GM19099 (cell line): ENCODE measurements around the gene N4BP2L2.

Experiments
- POLR2A ChIP-seq: IDR thresholded peaks from 3 replicates; pipeline ENCODE4 v1.6.1; 2011; ENCODE audit warnings: low read depth; ENCODE audit not compliant: insufficient read length; ENCODE audit errors: extremely low read depth

Gene N4BP2L2

GRCh38 chr13:32538621-32539246 lies at the start of gene N4BP2L2:
Gene N4BP2L2, minus strand, starts transcription at chr13:32538795. Its CDS starts 1,768 bp downstream, at chr13:32537027.
- TF ChIP-seq POLR2A: peak; percentile 76

GRCh38 chr13:32587811-32588170 lies 49.2 kb upstream of the N4BP2L2 start:
- TF ChIP-seq POLR2A: no peak

- no peak for TF ChIP-seq POLR2A
Observed at GRCh38 chr13:32587011-32587810, 48.6 kb upstream of the N4BP2L2 start.

GRCh38 chr13:32586080-32586900 lies 47.7 kb upstream of the N4BP2L2 start, which contains the start of gene PDS5B:
Gene PDS5B, plus strand, starts transcription at chr13:32586452. Its CDS starts 62,321 bp downstream, at chr13:32648773.
- peak; percentile 77 for TF ChIP-seq POLR2A

DNA sequence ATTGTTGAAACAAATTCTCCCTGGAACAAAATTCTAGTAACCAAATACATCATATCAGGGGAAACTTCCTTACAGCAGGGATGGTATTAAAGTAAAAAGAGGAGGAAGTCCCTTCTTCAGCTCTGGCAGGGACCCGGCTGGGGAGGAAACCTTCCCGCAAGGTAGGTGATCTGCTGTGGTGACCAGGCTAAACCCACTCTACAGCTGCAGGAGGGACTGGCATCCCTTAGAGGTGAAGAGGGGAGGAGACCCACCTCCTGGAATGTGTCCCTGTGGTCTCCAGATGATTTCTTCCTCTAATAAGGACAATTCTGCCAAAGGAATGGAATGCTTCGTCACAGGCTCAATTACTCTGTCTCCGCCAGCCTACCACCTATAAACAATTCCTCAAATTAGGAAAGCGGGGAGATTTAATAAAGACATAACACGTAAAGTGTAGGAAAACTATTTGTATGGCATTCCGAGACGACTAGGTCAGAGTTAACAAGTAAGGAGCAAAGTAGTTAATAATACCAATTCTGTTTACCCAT lies 47.0 kb upstream of the N4BP2L2 start:
- TF ChIP-seq POLR2A: no peak

- no peak for TF ChIP-seq POLR2A
Observed at GRCh38 chr13:32582991-32583390, 44.4 kb upstream of the N4BP2L2 start.

DNA sequence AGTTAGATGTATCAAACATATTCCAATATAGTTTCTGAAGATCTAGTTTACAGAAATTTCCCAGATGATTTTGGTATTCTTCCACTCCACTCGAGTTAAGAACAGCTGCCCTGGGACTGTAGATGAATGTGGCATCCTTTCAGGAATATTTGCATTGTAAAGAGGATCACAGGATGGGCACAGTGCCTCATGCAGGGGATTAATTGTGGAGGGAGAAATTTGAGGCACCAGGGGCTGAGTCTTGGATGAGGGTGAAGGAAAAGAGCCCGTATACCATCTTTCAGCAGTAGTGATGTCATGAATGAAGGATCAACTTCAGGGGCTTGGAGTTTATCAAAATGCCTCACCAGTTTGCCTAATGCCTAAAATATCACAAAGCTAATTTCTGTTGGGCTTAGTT lies 43.7 kb upstream of the N4BP2L2 start:
- TF ChIP-seq POLR2A: no peak

GRCh38 chr13:32581177-32581786 lies 42.7 kb upstream of the N4BP2L2 start:
- TF ChIP-seq POLR2A: no peak

- TF ChIP-seq POLR2A: no peak
Observed at GRCh38 chr13:32577032-32577431, 38.4 kb upstream of the N4BP2L2 start.

DNA sequence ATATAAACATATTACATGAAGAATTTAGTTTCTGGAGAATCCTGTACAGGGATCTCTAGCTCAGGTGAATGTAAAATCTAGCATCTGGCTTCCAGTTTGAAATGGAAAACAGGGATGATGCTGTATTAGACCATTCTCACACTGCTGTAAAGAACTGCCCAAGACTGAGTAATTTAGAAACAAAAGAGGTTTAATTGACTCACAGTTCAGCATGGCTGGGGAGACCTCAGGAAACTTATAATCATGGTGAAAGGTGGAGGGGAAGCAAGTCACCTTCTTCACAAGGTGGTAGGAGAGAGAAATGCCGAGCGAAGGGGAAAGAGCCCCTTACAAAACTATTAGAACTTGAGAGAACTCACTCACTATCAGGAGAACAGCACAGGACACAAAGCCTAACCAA lies 17.0 kb upstream of the N4BP2L2 start:
- TF ChIP-seq POLR2A: no peak

- no peak for TF ChIP-seq POLR2A
Observed at GRCh38 chr13:32553720-32554119, 15.1 kb upstream of the N4BP2L2 start.

- TF ChIP-seq POLR2A: no peak
Observed at GRCh38 chr13:32549788-32550187, 11.2 kb upstream of the N4BP2L2 start.

DNA sequence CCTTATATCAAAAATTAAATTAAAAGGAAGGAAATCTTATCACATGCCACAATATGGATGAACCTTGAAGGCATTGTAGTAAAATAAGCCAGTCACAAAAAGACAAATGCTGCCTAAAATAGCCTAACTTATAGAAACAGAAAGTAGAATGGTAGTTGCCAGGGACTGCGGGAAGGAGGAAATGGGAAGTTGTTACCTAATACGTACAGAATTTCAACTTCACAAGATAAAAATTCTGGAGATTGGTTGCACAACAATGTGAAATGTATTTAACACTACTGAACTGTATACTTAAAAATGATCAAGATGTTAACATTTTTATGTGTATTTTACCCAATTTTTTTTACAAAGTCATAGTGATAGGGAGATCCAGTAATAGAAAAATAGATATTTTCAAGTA lies 10.2 kb upstream of the N4BP2L2 start:
- TF ChIP-seq POLR2A: no peak

DNA sequence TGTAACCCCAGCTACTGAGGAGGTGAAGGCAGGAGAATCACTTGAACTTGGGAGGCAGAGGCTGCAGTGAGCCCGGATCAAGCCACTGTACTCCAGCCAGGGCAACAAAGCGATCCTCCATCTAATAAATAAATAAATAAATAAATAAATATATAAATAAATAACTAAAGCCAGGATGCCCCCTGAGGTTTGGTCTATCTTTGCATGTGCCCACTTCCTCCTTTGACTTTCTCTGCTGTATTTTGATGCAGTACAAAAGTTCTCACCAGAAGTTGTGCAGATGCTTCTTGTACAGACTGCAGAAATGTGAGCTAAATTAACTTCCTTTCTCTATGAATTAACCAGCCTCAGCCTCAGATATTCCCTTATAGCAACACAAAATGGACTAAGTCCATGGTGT lies 6.5 kb upstream of the N4BP2L2 start:
- TF ChIP-seq POLR2A: no peak

DNA sequence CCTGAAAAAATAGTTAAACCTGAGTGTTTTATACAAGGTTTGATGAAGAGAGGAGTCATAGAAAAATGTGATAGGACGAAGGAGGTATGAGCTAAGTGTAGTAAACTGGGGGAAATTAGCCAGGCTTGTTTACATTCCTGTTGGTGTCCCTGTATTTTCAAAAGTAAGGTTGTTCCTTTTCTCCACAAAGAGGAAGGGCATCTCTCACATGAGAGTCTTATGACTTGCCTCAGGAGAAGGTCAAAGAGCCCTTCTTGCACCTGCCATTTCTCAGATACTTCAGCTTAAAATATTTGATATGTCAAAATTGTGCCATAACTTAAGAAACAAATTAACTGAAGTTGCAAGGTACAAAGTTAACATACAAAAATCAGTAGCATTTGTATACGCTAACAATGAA lies 3.6 kb upstream of the N4BP2L2 start:
- TF ChIP-seq POLR2A: no peak
